HG03108 (cell line): ENCODE data around the gene PIGK.

ENCODE experiments used
- ATAC-seq: cut with Tn5 transposase; IDR thresholded peaks from one replicate; pipeline ENCODE4 v1.9.1; 2021; ENCODE audit warnings: moderate library complexity; ENCODE audit not compliant: unreplicated experiment

Gene PIGK

GRCh38 chr1:77044133-77044849 is 174.9 kb downstream of the PIGK start:
- ATAC-seq, result no peak

DNA sequence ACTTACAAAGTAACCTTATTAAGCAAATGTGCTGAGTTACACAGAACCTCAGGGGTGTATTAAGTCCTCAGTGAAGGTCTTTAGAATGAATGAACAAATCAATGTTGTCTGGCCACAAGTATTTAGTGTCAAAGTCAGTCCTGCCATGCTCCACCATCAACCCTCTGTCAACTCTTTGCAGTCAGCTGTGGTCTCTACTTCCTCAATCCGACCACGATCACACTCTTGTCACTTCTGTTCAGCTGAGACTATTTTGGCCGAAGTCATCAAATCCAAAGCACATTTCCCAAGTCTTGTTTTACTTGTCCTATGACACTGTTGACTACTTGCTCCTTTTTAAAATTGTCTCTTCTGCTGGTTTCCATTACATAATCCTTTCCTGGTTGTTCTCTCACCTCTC is 178.4 kb downstream of the PIGK start:
- no peak for ATAC-seq

GRCh38 chr1:77039739-77040138 is 179.5 kb downstream of the PIGK start:
- no peak for ATAC-seq

DNA sequence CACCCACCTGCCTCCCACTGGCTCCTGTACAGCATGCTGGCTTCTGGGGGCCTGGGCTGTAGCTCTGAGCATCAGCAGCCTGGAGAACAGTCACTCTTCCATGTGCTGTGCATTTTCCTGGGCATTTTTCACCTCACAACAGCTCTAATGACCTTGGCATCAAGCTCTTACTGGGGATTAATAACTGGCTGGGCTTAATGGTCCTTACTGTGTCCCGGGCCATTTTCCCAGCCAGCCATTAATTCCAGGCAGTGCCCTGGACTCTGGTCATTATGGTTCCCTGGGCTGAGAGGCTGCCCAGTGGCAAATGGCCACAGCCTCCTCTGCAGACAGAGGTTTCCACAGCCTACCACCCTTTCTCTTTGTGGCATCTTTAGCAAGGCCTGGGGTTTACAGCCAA is 180.1 kb downstream of the PIGK start:
- no peak for ATAC-seq
